ENCODE data around the gene MAP2K4. TPM values are rescaled to one million over a fixed set of nuclear protein-coding genes. Genes with fewer than 3 reads are reported as not detected.
"Not testable (repeated sequence)": the region's sequence is repeated elsewhere in the genome, so short reads cannot be mapped to it uniquely, and the experiment has no call there.

Gene MAP2K4
- total RNA-seq, 3 donors from 2014 or later, result 27.0 to 47.5 (median 32.7) TPM

DNA sequence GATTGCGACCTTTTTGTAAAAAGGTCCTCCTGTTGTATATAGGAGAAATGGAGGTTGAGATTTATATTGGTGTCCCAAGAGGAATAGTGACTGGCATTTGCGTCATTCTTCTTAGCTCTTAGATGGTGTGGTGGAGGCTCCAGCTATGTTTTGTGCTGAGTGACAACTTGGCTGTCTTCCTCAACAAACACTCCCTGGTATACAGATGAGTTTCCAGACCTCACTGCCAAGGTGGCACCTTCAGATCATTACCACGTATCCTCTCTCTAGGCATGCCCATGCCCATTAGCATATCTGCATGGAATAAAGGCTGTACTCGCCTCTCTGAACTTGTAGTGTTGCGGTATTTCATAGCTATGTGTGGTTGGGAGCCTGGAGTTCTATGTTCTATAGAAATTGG lies 120.0 kb downstream of the MAP2K4 start:
- no peak overlapping the region for H3K4me3 ChIP-seq
- ATAC-seq, result no peak
- TF ChIP-seq CTCF (IDR thresholded peaks at IDR 0.05), result no peak
- no peaks in the 10 kb centered on the region for H3K9me3 ChIP-seq
- H3K4me1 ChIP-seq (ENCODE audit: low read depth), result no peaks in the 10 kb centered on the region
- intact Hi-C loops (cut with DNase I, micrococcal nuclease), result no loop called here
- H3K36me3 ChIP-seq (ENCODE audit: low read depth), result no peaks in the 10 kb centered on the region
- DNase-seq, result no peak

DNA sequence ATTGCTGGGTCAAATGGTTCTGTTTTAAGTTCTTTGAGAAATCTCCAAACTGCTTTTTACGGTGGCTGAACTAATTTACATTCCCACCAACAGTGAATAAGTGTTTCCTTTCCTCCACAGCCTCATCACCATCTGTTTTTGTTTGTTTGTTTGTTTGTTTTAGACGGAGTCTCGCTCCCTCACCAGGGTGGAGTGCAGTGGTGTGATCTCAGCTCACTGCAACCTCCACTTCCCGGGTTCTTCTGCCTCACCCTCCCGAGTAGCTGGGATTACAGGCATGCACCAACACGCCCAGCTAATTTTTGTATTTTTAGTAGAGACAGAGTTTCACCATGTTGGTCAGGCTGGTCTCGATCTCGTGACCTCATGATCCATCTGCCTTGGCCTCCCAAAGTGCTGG lies 141.5 kb downstream of the MAP2K4 start:
- H3K4me3 ChIP-seq; DNase-seq; H3K36me3 ChIP-seq (ENCODE audit: low read depth); ATAC-seq; intact Hi-C loops (cut with DNase I, micrococcal nuclease); H3K9me3 ChIP-seq; H3K4me1 ChIP-seq (ENCODE audit: low read depth): not testable (repeated sequence)

GRCh38 chr17:12164085-12164484 lies 143.4 kb downstream of the MAP2K4 start:
- DNase-seq (no peak), ATAC-seq (no peak)
- intact Hi-C loops (cut with DNase I, micrococcal nuclease), result no loop called here
- H3K9me3 ChIP-seq, result no peaks in the 10 kb centered on the region
- H3K4me3 ChIP-seq, result no peak overlapping the region
- TF ChIP-seq CTCF (IDR thresholded peaks at IDR 0.05), result no peak
- no peaks in the 10 kb centered on the region for H3K36me3 ChIP-seq (ENCODE audit: low read depth)
- no peaks in the 10 kb centered on the region for H3K4me1 ChIP-seq (ENCODE audit: low read depth)

DNA sequence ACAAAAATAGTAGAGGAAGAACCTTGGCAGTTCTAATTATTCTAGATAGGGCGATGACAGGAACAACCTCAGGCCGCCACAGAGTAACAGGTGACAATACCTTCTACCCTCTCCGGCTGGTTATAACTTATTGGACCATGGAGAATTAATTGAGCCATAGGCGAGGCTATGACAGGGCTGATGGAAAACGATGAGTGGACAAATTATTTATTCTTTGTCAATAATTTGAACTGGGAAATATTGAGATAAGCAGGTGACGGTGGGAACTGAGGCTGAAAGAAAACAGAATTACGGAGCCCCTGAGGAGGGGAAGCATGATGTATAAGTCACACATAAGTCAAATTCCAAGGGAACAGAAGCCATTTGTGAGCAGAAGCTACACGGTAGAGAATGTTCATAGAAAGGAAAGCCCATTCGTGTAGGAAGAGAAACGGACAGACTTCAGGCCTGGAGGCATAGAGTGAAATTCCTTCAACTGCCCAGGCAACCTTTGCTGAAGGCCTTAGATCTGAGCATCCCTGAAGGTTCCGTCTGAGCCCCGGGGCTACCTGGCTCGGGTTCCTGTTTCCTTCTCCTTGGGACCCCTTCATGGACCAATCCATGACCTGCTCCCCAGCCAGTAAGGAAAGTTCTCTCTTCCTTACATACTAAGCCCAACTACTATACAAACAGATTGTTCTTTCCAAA lies 158.1 kb downstream of the MAP2K4 start:
- TF ChIP-seq CTCF (IDR thresholded peaks at IDR 0.05), result no peak
- intact Hi-C loops (cut with DNase I, micrococcal nuclease), result loop anchor here in 1 of 2 donors (5.0 kb wide), 1 partner anchor 824 kb away; no protein-coding TSS in a partner anchor
- H3K4me3 ChIP-seq, result no peak overlapping the region

DNA sequence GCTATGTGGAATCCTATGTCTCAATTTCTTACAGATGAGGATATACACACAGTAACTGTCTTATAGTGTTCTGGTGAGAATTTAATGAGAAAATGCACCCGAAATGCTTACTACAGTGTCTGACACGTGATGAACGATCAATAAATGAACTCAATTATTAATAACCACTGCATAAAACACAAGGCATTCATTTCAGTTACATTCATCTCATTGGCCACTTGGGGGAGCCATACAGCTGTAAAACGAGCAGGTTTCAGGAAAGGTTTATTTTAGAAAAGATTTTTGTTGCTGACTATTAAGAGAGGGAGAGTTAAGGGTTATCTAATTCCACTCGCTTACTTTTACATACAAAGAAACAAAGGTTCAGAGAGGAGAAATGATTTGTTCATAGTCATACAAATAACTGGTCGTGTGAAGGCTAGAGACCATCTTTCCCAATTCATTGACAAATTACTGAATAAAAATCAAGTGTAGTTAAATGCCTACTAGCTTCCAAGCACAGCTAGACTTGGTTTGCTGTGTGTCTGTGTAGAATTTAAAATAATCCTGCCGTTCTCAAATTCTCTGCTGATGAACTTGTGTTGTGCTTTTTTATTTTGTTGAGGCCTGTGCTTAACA lies 160.1 kb downstream of the MAP2K4 start:
- Histone ChIP-seq H3K4me3 (no peak overlapping the region), H3K9me3 (no peaks in the 10 kb centered on the region), H3K36me3 (ENCODE audit: low read depth) (no peaks in the 10 kb centered on the region), H3K4me1 (ENCODE audit: low read depth) (no peaks in the 10 kb centered on the region)
- intact Hi-C loops (cut with DNase I, micrococcal nuclease), result loop anchor here in 1 of 2 donors (10.0 kb wide), 1 partner anchor 824 kb away; no protein-coding TSS in a partner anchor
- ATAC-seq, result peak; percentile 30
- peak; percentile 54 for TF ChIP-seq CTCF (IDR thresholded peaks at IDR 0.05)
- peak in 1 of 3 donors; percentile 49 for DNase-seq

More for the DNA sequence above, 158.1 kb downstream of the MAP2K4 start:
- H3K4me1 ChIP-seq (ENCODE audit: low read depth), result no peaks in the 10 kb centered on the region
- ATAC-seq, result no peak
- DNase-seq, result no peak
- no peaks in the 10 kb centered on the region for H3K9me3 ChIP-seq
- H3K36me3 ChIP-seq (ENCODE audit: low read depth), result no peaks in the 10 kb centered on the region

- intact Hi-C loops (cut with DNase I, micrococcal nuclease), result loop anchor here in 1 of 2 donors (10.0 kb wide), 1 partner anchor 817 kb away; no protein-coding TSS in a partner anchor
- H3K36me3 ChIP-seq (ENCODE audit: low read depth), result no peaks in the 10 kb centered on the region
- DNase-seq (no peak), ATAC-seq (no peak)
- H3K9me3 ChIP-seq, result peaks cover 10% of the 10 kb centered on the region
- H3K4me3 ChIP-seq, result no peak overlapping the region
- no peaks in the 10 kb centered on the region for H3K4me1 ChIP-seq (ENCODE audit: low read depth)
- no peak for TF ChIP-seq CTCF (IDR thresholded peaks at IDR 0.05)
Observed at GRCh38 chr17:12187658-12188057, 167.0 kb downstream of the MAP2K4 start.

Measured in mucosa of descending colon (tissue), 3 donors.